AG09309 (cell line): ENCODE results near the gene ZNF519.
"Not testable (repeated sequence)": the region's sequence is repeated elsewhere in the genome, so short reads cannot be mapped to it uniquely, and the experiment has no call there.

Experiments used
- DNase-seq: peaks from one replicate; pipeline ENCODE4 v3.0.0-alpha.2; 2010; ENCODE audit warnings: low read depth
- H3K4me3 ChIP-seq: 2 replicates; pipeline ENCODE4 v1.5.1; 2011; ENCODE audit warnings: mild to moderate bottlenecking, low read depth, low read length, moderate library complexity; ENCODE audit not compliant: control insufficient read depth
- CTCF ChIP-seq: IDR thresholded peaks from 2 replicates; pipeline ENCODE4 v1.5.1; 2011; ENCODE audit warnings: mild to moderate bottlenecking, low read depth, low read length, inconsistent platforms; ENCODE audit not compliant: insufficient read depth, control insufficient read depth; ENCODE audit errors: missing control alignments

Gene ZNF519

GRCh38 chr18:14130804-14131203 lies 1.4 kb downstream of the ZNF519 start:
- not testable (repeated sequence) for DNase-seq

DNA sequence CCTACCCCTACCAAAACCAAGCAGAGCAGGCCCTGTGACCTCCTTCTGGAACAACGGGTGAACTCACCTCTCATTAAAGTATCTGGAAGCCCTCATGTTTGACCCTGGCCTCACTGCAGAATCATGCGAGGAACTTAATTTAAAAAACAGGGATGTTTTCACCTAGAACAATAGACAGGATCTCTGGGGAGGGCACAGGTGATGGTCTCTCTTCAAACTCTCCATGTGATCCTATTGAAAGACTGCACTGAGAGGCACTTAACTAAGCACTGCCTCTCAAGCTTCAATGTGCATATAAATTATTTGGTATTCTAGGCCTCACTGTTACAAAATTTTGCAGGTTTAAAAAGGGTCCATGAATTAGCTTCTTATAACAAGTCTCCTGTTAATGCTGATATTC lies 7.5 kb downstream of the ZNF519 start:
- no peak for TF ChIP-seq CTCF
- no peak for DNase-seq
- no peak overlapping the region for H3K4me3 ChIP-seq

More at GRCh38 chr18:14130804-14131203, 1.4 kb downstream of the ZNF519 start:
- not testable (repeated sequence) for H3K4me3 ChIP-seq

GRCh38 chr18:14122097-14122496 lies 10.1 kb downstream of the ZNF519 start:
- no peak for DNase-seq
- no peak overlapping the region for H3K4me3 ChIP-seq
- TF ChIP-seq CTCF: no peak

DNA sequence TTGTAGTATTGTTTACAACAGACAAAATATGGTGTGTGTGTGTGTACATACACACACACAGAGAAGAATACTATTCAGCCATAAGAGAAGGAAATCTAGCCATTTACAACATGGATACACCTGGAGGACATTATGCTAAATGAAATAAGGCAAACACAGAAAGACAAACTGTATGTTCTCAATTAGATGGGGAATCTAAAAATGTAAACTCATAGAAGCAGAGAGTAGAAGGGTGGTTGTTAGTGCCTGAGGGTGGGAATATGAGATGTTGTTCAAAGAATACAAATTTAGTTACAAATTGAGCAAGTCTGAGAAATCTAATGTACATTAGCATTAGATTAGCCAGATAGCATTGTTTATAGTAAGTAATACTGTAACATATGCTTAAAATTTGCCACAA lies 11.3 kb downstream of the ZNF519 start:
- TF ChIP-seq CTCF: no peak
- no peak overlapping the region for H3K4me3 ChIP-seq
- no peak for DNase-seq

GRCh38 chr18:14117606-14118005 lies 14.6 kb downstream of the ZNF519 start:
- TF ChIP-seq CTCF: no peak
- DNase-seq: no peak

GRCh38 chr18:14106906-14107305 lies 25.3 kb downstream of the ZNF519 start:
- H3K4me3 ChIP-seq: no peak overlapping the region
- no peak for TF ChIP-seq CTCF
- DNase-seq: no peak

More at GRCh38 chr18:14117606-14118005, 14.6 kb downstream of the ZNF519 start:
- H3K4me3 ChIP-seq: no peak overlapping the region

GRCh38 chr18:14104906-14105748 lies 27.1 kb downstream of the ZNF519 start:
- H3K4me3 ChIP-seq: no peak overlapping the region
- TF ChIP-seq CTCF: no peak
- DNase-seq: no peak
